NB4 (cell line): Measurements from ENCODE around the gene ELP5.

Experiments
- MAX ChIP-seq: IDR thresholded peaks from 2 replicates; pipeline ENCODE4 v1.6.1; 2011; ENCODE audit warnings: low read depth, low read length
- POLR2A ChIP-seq: IDR thresholded peaks from 2 replicates; pipeline ENCODE4 v1.6.1; 2011; ENCODE audit warnings: mild to moderate bottlenecking; ENCODE audit not compliant: insufficient read length; ENCODE audit errors: extremely low read depth
- TF ChIP-seq, protein P1 (sequence below): IDR thresholded peaks from one replicate; pipeline ENCODE4 v1.5.1; 2012; ENCODE audit warnings: low read depth, low read length

- TF ChIP-seq, protein P1, sequence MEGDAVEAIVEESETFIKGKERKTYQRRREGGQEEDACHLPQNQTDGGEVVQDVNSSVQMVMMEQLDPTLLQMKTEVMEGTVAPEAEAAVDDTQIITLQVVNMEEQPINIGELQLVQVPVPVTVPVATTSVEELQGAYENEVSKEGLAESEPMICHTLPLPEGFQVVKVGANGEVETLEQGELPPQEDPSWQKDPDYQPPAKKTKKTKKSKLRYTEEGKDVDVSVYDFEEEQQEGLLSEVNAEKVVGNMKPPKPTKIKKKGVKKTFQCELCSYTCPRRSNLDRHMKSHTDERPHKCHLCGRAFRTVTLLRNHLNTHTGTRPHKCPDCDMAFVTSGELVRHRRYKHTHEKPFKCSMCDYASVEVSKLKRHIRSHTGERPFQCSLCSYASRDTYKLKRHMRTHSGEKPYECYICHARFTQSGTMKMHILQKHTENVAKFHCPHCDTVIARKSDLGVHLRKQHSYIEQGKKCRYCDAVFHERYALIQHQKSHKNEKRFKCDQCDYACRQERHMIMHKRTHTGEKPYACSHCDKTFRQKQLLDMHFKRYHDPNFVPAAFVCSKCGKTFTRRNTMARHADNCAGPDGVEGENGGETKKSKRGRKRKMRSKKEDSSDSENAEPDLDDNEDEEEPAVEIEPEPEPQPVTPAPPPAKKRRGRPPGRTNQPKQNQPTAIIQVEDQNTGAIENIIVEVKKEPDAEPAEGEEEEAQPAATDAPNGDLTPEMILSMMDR, result no peak
- TF ChIP-seq POLR2A, result no peak
- TF ChIP-seq MAX, result no peak
Observed at GRCh38 chr17:7219229-7219811, 32.7 kb upstream of the ELP5 start.
